SK-N-SH (cell line): ENCODE data around the gene SLFN12. TPM values are rescaled to one million over a fixed set of nuclear protein-coding genes. Genes with fewer than 3 reads are reported as not detected.

Experiments
- CTCF ChIA-PET: fragments of 300-600, 350-600 bp; formaldehyde crosslinking; extraction: SDS; loops from one replicate; lab custom pipeline; 2021; lab: Yijun Ruan, JAX
- POLR2A ChIA-PET: fragments of 350-600 bp; sonication (Branson Sonifier 250); formaldehyde crosslinking; extraction: SDS; loops from one replicate; lab custom pipeline; 2020; ENCODE audit warnings: antibody characterized with exemption, inconsistent platforms; lab: Yijun Ruan, JAX
- DNase-seq: peaks from one replicate; pipeline ENCODE4 v3.0.0; 2012
- H2AFZ ChIP-seq: fragments of 200-600 bp; sonication (generic); 2 replicates; pipeline ENCODE4 v1.8.1; 2016; ENCODE audit warnings: antibody characterized with exemption, mild to moderate bottlenecking, low read depth
- H3F3A ChIP-seq: fragments of 200-600 bp; sonication (generic); replicated peaks from 2 replicates; pipeline ENCODE3; 2016; ENCODE audit warnings: antibody characterized with exemption, mild to moderate bottlenecking; ENCODE audit not compliant: insufficient read depth
- H3K27ac ChIP-seq, 2 experiments: fragments of 200-500 bp in 1 of 2; fragments of 200-600 bp in 1 of 2; sonication (Bioruptor generic) in 1 of 2; sonication (generic), shearing (Covaris generic) in 1 of 2; 2 replicates each; pipeline versions ENCODE4 v1.5.1 to v1.6.1; 2014 to 2016; ENCODE audit warnings: low read depth in 2 of 2, inconsistent platforms in 1 of 2, low read length in 1 of 2, mild to moderate bottlenecking in 1 of 2, mixed read lengths in 1 of 2
- H3K27me3 ChIP-seq: fragments of 200-600 bp; sonication (generic), shearing (Covaris generic); 2 replicates; pipeline ENCODE4 v1.6.1; 2016; ENCODE audit warnings: mixed run types; ENCODE audit not compliant: insufficient read depth
- H3K36me3 ChIP-seq, 2 experiments: fragments of 200-500 bp in 1 of 2; fragments of 200-600 bp in 1 of 2; sonication (Bioruptor generic) in 1 of 2; sonication (generic) in 1 of 2; replicated peaks in 1 of 2; 2 replicates each; pipeline versions ENCODE3 to v1.5.1; 2014 to 2016; ENCODE audit warnings: low read length in 1 of 2, mild to moderate bottlenecking in 1 of 2; ENCODE audit not compliant: insufficient read depth in 2 of 2, control insufficient read depth in 1 of 2
- H3K4me1 ChIP-seq, 2 experiments: fragments of 200-500 bp in 1 of 2; fragments of 200-600 bp in 1 of 2; sonication (Bioruptor generic) in 1 of 2; sonication (generic), shearing (Covaris generic) in 1 of 2; 2 replicates each; pipeline versions ENCODE4 v1.5.1 to v1.6.1; 2014 to 2016; ENCODE audit warnings: low read depth in 1 of 2, low read length in 1 of 2, mixed run types in 1 of 2; ENCODE audit not compliant: insufficient read depth in 2 of 2, control insufficient read depth in 1 of 2
- H3K4me2 ChIP-seq: fragments of 200-600 bp; sonication (generic), shearing (Covaris generic); 2 replicates; pipeline ENCODE4 v1.6.1; 2017; ENCODE audit warnings: mixed run types
- H3K4me3 ChIP-seq, 2 experiments: fragments of 200-500 bp in 1 of 2; fragments of 200-600 bp in 1 of 2; sonication (Bioruptor generic) in 1 of 2; sonication (generic), shearing (Covaris generic) in 1 of 2; 2 replicates each; pipeline versions ENCODE4 v1.5.1 to v1.8.1; 2014 to 2016; ENCODE audit warnings: low read depth in 2 of 2, inconsistent platforms in 1 of 2, low read length in 1 of 2, mild to moderate bottlenecking in 1 of 2, mixed read lengths in 1 of 2, moderate library complexity in 1 of 2
- H3K79me2 ChIP-seq: fragments of 200-600 bp; sonication (generic); 2 replicates; pipeline ENCODE4 v1.8.1; 2017; ENCODE audit warnings: mild to moderate bottlenecking; ENCODE audit not compliant: insufficient read depth
- H3K9ac ChIP-seq: fragments of 200-600 bp; sonication (generic); 2 replicates; pipeline ENCODE4 v1.6.1; 2017; ENCODE audit warnings: mixed run types
- H3K9me2 ChIP-seq: fragments of 200-600 bp; sonication (generic); 2 replicates; pipeline ENCODE4 v1.6.1; 2017; ENCODE audit warnings: mixed run types
- H3K9me3 ChIP-seq: fragments of 200-600 bp; sonication (generic); 2 replicates; pipeline ENCODE4 v1.6.1; 2017; ENCODE audit warnings: mixed run types, mild to moderate bottlenecking, moderate library complexity
- H4K20me1 ChIP-seq: fragments of 200-600 bp; sonication (generic); 2 replicates; pipeline ENCODE4 v1.6.1; 2017; ENCODE audit warnings: mild to moderate bottlenecking, mixed run types; ENCODE audit not compliant: insufficient read depth
- FOSL2 ChIP-seq: IDR thresholded peaks from 2 replicates; pipeline ENCODE4 v1.4.0; 2012; ENCODE audit warnings: low read depth, mild to moderate bottlenecking, moderate library complexity, borderline replicate concordance
- FOXJ3 ChIP-seq: sonication (generic); formaldehyde crosslinking; IDR thresholded peaks from 2 replicates; pipeline ENCODE4 v1.5.1; 2020; ENCODE audit warnings: mild to moderate bottlenecking, missing genetic modification reagents
- FOXM1 ChIP-seq: IDR thresholded peaks from 2 replicates; pipeline ENCODE4 v1.4.0; 2012; ENCODE audit warnings: low read depth, mild to moderate bottlenecking
- GABPA ChIP-seq: IDR thresholded peaks from 2 replicates; pipeline ENCODE4 v1.4.0; 2012; ENCODE audit warnings: low read depth, mild to moderate bottlenecking
- GATA2 ChIP-seq: sonication (generic); formaldehyde crosslinking; IDR thresholded peaks from 2 replicates; pipeline ENCODE4 v1.5.0; 2020; ENCODE audit warnings: mild to moderate bottlenecking, missing genetic modification reagents
- MEF2A ChIP-seq: IDR thresholded peaks from 2 replicates; pipeline ENCODE4 v1.4.0; 2012; ENCODE audit warnings: low read depth, borderline replicate concordance
- MXI1 ChIP-seq: IDR thresholded peaks from 2 replicates; pipeline ENCODE4 v1.6.1; 2012; ENCODE audit warnings: mild to moderate bottlenecking, low read depth, low read length, improper control_type of control experiment
- NFIC ChIP-seq: IDR thresholded peaks from 2 replicates; pipeline ENCODE4 v1.4.0; 2012; ENCODE audit warnings: borderline replicate concordance
- PBX3 ChIP-seq: IDR thresholded peaks from 2 replicates; pipeline ENCODE4; 2012
- POLR2AphosphoS5 ChIP-seq: IDR thresholded peaks from 2 replicates; pipeline ENCODE4 v1.6.1; 2012; ENCODE audit warnings: low read depth, low read length
- RCOR1 ChIP-seq: fragments of 150-350 bp; IDR thresholded peaks from 2 replicates; pipeline ENCODE4 v1.6.1; 2017; ENCODE audit warnings: antibody characterized with exemption, low read length
- REST ChIP-seq: IDR thresholded peaks from 2 replicates; pipeline ENCODE4 v1.6.1; 2012; ENCODE audit warnings: mild to moderate bottlenecking, low read depth, low read length, moderate library complexity
- SIN3A ChIP-seq: IDR thresholded peaks from 2 replicates; pipeline ENCODE4 v1.6.1; 2012; ENCODE audit warnings: low read depth, mild to moderate bottlenecking, low read length, moderate library complexity, borderline replicate concordance
- TAF1 ChIP-seq: IDR thresholded peaks from 2 replicates; pipeline ENCODE4 v1.6.1; 2012; ENCODE audit warnings: low read depth, mild to moderate bottlenecking, low read length, moderate library complexity, borderline replicate concordance
- TEAD4 ChIP-seq: IDR thresholded peaks from 2 replicates; pipeline ENCODE4 v1.4.0; 2012; ENCODE audit warnings: mild to moderate bottlenecking, borderline replicate concordance; ENCODE audit not compliant: insufficient read depth
- USF1 ChIP-seq: IDR thresholded peaks from 2 replicates; pipeline ENCODE4 v1.4.0; 2012; ENCODE audit warnings: low read depth, borderline replicate concordance
- WGBS: methylation state at CpG from one replicate; pipeline ENCODE4 v1.1.6; 2017; ENCODE audit warnings: low lambda C conversion rate; 5-methylcytosine and 5-hydroxymethylcytosine counted together
- polyA plus RNA-seq, 3 experiments: library from polyadenylated mRNA; depleted of rRNA; stranded (reverse); fragments of >200 nt; gene quantifications; 2 replicates each; pipeline ENCODE4 v1.2.3, GENCODE V29; 2012

Gene SLFN12
- polyA plus RNA-seq, 1 of the 3 experiments (the other 2 are of a cell fraction) = 5.6 TPM

GRCh38 chr17:35438433-35438832 is 6.1 kb upstream of the SLFN12 start:
- no peak overlapping the region for H2AFZ ChIP-seq
- no peaks in the 10 kb centered on the region for H3K79me2 ChIP-seq
- POLR2A ChIA-PET = no interaction called here
- peaks cover 31% of the 10 kb centered on the region; the same call in 1 of the 2 replicates for H3K27me3 ChIP-seq
- H3K4me1 ChIP-seq = peaks cover 0 to 4% of the 10 kb centered on the region in 2 experiments; a peak in 2 of 4 replicates
- no peak overlapping the region for H3K4me3 ChIP-seq
- no peaks in the 10 kb centered on the region for H3K36me3 ChIP-seq
- H3K27ac ChIP-seq = no peak overlapping the region
- no peak for TF ChIP-seq REST
- TF ChIP-seq MXI1 = no peak
- no peak for TF ChIP-seq NFIC
- TF ChIP-seq, all 33 proteins: peak for 0
- Histone ChIP-seq H3K9me3 (no peaks in the 10 kb centered on the region), H3K9ac (no peak overlapping the region), H3K4me2 (no peak overlapping the region), H3F3A (peaks cover 4% of the 10 kb centered on the region), H3K9me2 (no peaks in the 10 kb centered on the region), H4K20me1 (no peaks in the 10 kb centered on the region)
- DNase-seq = no peak
- CTCF ChIA-PET = no interaction called here

DNA sequence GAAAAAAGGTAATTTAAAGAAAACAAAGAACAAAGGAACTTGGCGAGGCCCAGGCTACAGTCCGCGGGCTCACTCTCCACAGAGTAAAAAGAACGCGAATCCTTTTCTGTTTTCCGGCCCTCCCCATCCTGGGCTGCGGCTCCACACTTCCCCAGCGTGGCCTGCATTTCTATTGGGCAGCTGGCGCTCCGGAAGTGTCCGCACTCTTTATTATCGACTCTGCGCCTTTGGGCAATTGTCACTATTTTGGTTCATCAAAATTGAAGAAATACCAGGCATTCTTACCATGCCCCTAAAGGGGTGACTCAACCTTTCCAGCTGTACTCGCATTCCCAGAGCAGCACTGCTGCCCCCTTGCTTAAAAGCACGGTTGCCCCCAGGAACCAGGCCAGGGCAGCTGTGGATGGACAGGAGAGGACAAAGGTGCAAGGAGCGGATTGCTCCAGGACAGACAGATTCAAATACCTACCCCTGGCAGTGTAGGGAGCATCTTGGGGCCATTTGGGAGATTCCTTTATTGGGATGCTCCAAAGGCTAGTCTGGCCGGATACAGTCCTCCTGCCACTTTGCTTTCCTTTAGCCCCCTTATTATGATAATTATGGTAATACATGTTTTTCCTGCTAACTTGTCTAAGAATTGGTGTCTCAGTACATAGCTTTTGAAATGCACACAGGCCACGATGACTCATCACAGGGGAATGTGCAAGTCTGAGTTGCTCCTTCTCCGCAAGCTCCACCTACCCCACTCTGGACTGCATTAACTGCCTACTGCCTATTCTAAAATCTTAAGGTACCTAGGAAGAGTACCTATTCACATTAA is 985 bp upstream of the SLFN12 start:
- H3K4me2 ChIP-seq = peak overlapping the region; percentile 93
- CTCF ChIA-PET = interaction anchor here (1.7 kb wide), 1 partner anchor 1072 kb away, joined by 4 read pairs; no protein-coding TSS in a partner anchor
- DNase-seq = no peak
- no peaks in the 10 kb centered on the region for H3K36me3 ChIP-seq
- no peaks in the 10 kb centered on the region for H3K9me3 ChIP-seq
- POLR2A ChIA-PET = interaction anchor here (0.7 kb wide), 1 partner anchor 286 kb away, joined by 3 read pairs; the partner anchor contains the start of gene UNC45B
- peaks cover 0 to 9% of the 10 kb centered on the region in 2 experiments; a peak in 3 of 4 replicates for H3K4me1 ChIP-seq
- H3K4me3 ChIP-seq = peak overlapping the region; percentile 52 to 76; a peak in 3 of 4 replicates
- H3K9me2 ChIP-seq = no peaks in the 10 kb centered on the region
- H2AFZ ChIP-seq = peak overlapping the region; percentile 95
- no peaks in the 10 kb centered on the region; the same call in 1 of the 2 replicates for H3K27me3 ChIP-seq
- peak overlapping the region; percentile 80 for H3K9ac ChIP-seq
- 21% methylated on average over 19 of the region's 19 CpGs for WGBS
- no peaks in the 10 kb centered on the region for H4K20me1 ChIP-seq
- peak overlapping the region; percentile 85 for H3K27ac ChIP-seq
- H3F3A ChIP-seq = peaks cover 14% of the 10 kb centered on the region
- H3K79me2 ChIP-seq = peaks cover 38% of the 10 kb centered on the region
- TF ChIP-seq FOXM1 (0 out of 2 replicates have a peak, but pooled peaks have one; percentile 20), TAF1 (no peak), POLR2AphosphoS5 (no peak), GATA2 (CRISPR knock-in tag) (no peak), SIN3A (no peak), GABPA (no peak), REST (no peak), TEAD4 (peak; percentile 60), RCOR1 (no peak), FOXJ3 (CRISPR knock-in tag) (no peak), PBX3 (no peak; the same call in none of the 2 replicates), MXI1 (no peak), MEF2A (no peak), FOSL2 (peak; percentile 94), USF1 (no peak)
